ENCODE measurements around the gene ZAR1.

DNA sequence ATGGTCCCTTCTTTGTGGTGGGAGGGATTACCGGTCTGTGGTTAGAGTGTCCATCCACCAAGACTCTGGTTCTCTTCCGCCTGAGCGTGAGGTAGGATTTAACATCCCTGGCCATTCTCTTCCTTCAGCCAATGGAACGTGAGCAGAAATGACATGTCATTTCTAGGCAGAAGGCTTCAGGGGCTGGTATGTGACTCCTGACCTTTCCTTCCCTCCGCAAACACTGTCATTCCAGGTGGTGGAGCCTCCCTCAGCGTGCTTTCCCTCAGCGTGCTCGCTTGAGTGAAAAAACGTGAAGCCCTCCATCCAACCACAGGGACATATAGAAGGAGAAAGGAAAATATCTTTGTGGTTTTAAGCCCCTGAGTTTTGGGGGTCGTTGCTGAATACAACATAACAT lies 40.9 kb upstream of the ZAR1 start:
- TF ChIP-seq, protein P1, sequence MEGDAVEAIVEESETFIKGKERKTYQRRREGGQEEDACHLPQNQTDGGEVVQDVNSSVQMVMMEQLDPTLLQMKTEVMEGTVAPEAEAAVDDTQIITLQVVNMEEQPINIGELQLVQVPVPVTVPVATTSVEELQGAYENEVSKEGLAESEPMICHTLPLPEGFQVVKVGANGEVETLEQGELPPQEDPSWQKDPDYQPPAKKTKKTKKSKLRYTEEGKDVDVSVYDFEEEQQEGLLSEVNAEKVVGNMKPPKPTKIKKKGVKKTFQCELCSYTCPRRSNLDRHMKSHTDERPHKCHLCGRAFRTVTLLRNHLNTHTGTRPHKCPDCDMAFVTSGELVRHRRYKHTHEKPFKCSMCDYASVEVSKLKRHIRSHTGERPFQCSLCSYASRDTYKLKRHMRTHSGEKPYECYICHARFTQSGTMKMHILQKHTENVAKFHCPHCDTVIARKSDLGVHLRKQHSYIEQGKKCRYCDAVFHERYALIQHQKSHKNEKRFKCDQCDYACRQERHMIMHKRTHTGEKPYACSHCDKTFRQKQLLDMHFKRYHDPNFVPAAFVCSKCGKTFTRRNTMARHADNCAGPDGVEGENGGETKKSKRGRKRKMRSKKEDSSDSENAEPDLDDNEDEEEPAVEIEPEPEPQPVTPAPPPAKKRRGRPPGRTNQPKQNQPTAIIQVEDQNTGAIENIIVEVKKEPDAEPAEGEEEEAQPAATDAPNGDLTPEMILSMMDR (optimal IDR thresholded peaks at IDR 0.05 in 1 of 3, IDR thresholded peaks at IDR 0.05 in 1 of 3, conservative IDR thresholded peaks at IDR 0.05 in 1 of 3; ENCODE audit: extremely low read depth in 1 of 3, insufficient read depth in 2 of 3, low read length in 3 of 3): no peak
- no peak for TF ChIP-seq EZH2 (IDR thresholded peaks at IDR 0.05; ENCODE audit: low read length)
